HepG2 (cell line): ENCODE results near the gene TUBB4B. TPM values are rescaled to one million over a fixed set of nuclear protein-coding genes. Genes with fewer than 3 reads are reported as not detected.

ENCODE experiments used
- BORCS8-MEF2B ChIP-seq: sonication (generic); formaldehyde crosslinking; IDR thresholded peaks from 2 replicates; pipeline ENCODE4 v1.8.0; 2022; ENCODE audit warnings: mild to moderate bottlenecking, missing genetic modification reagents
- DBP ChIP-seq: sonication (generic); formaldehyde crosslinking; IDR thresholded peaks from 2 replicates; pipeline ENCODE4 v1.4.0; 2020; ENCODE audit warnings: missing genetic modification reagents; ENCODE audit errors: not compliant biosample characterization
- DMTF1 ChIP-seq: sonication (generic); formaldehyde crosslinking; IDR thresholded peaks from 2 replicates; pipeline ENCODE4 v1.4.0; 2020; ENCODE audit warnings: mild to moderate bottlenecking, missing genetic modification reagents
- EED ChIP-seq: sonication (generic); formaldehyde crosslinking; IDR thresholded peaks from 2 replicates; pipeline ENCODE4 v1.5.0; 2020; ENCODE audit warnings: mild to moderate bottlenecking, missing genetic modification reagents
- FLYWCH1 ChIP-seq: sonication (generic); formaldehyde crosslinking; IDR thresholded peaks from 2 replicates; pipeline ENCODE4 v1.8.1; 2023; ENCODE audit warnings: mild to moderate bottlenecking, missing genetic modification reagents
- FOXC1 ChIP-seq: sonication (generic); formaldehyde crosslinking; IDR thresholded peaks from 2 replicates; pipeline ENCODE4 v1.8.0; 2022; ENCODE audit warnings: mild to moderate bottlenecking, missing genetic modification reagents, borderline replicate concordance
- GMEB1 ChIP-seq: sonication (generic); formaldehyde crosslinking; IDR thresholded peaks from 2 replicates; pipeline ENCODE4 v1.5.1; 2020; ENCODE audit warnings: missing genetic modification reagents, mild to moderate bottlenecking, borderline replicate concordance
- RARG ChIP-seq: sonication (generic); formaldehyde crosslinking; IDR thresholded peaks from 2 replicates; pipeline ENCODE4 v1.4.0; 2020; ENCODE audit warnings: low read depth, mild to moderate bottlenecking, missing genetic modification reagents
- RNF219 ChIP-seq: sonication (generic); formaldehyde crosslinking; IDR thresholded peaks from 2 replicates; pipeline ENCODE4 v1.5.0; 2020; ENCODE audit warnings: mild to moderate bottlenecking, missing genetic modification reagents
- SOX13 ChIP-seq, 3 experiments: fragments of 450-650 bp in 1 of 3; sonication (generic) in 1 of 3; formaldehyde crosslinking in 1 of 3; IDR thresholded peaks in 2 of 3; conservative IDR thresholded peaks in 1 of 3; 2 replicates each; pipeline versions ENCODE4 v1.5.0 to v1.6.1; 2016 to 2020; ENCODE audit warnings: antibody characterized with exemption in 1 of 3, mild to moderate bottlenecking in 1 of 3, missing compliant biosample characterization in 1 of 3, missing genetic modification reagents in 1 of 3, moderate library complexity in 1 of 3
- YEATS4 ChIP-seq: sonication (generic); formaldehyde crosslinking; IDR thresholded peaks from 2 replicates; pipeline ENCODE4 v1.4.0; 2020; ENCODE audit warnings: missing genetic modification reagents, borderline replicate concordance
- ZBTB44 ChIP-seq: sonication (generic); formaldehyde crosslinking; IDR thresholded peaks from 2 replicates; pipeline ENCODE4 v1.4.0; 2020; ENCODE audit warnings: missing genetic modification reagents
- ZGPAT ChIP-seq: IDR thresholded peaks from 2 replicates; pipeline ENCODE4 v1.6.1; 2016; ENCODE audit warnings: mild to moderate bottlenecking
- ZNF556 ChIP-seq: sonication (generic); formaldehyde crosslinking; IDR thresholded peaks from 2 replicates; pipeline ENCODE4 v1.4.0; 2020; ENCODE audit warnings: mild to moderate bottlenecking, missing genetic modification reagents, borderline replicate concordance
- polyA plus RNA-seq, 8 experiments: library from polyadenylated mRNA; depleted of rRNA in 3 of 8; stranded (reverse) in 7 of 8; unstranded in 1 of 8; fragments of >200 nt; fragmentation: Illumina TruSeq in 4 of 8; extraction: Trizol in 4 of 8; gene quantifications; 2 replicates each; pipeline versions ENCODE4 v1.2.1 to v1.2.3, GENCODE V29; 2011 to 2016; ENCODE audit warnings: low read depth in 4 of 8, missing spikeins in 1 of 8, mixed read lengths in 1 of 8; ENCODE audit not compliant: insufficient read depth in 1 of 8
- total RNA-seq, 5 experiments: library from RNA; depleted of rRNA; stranded (reverse); fragments of >200 nt; fragmentation: Illumina TruSeq; extraction: Trizol; gene quantifications; 2 replicates each; pipeline ENCODE4 v1.2.3, GENCODE V29; 2016; ENCODE audit warnings: low read depth in 1 of 5

Gene TUBB4B
- total and polyA plus RNA-seq, 2 of the 13 experiments (the other 11 are each of a cell fraction or from before 2014, with no cell fraction given), result 182 to 412 TPM

- no peak for TF ChIP-seq DMTF1
- no peak for TF ChIP-seq FLYWCH1 (CRISPR knock-in tag)
- TF ChIP-seq GMEB1, result peak; percentile 40; the same call in 1 of the 2 replicates
- TF ChIP-seq SOX13 (IDR thresholded peaks at IDR 0.05), result no peak
- TF ChIP-seq SOX13 (CRISPR knock-in tag; conservative IDR thresholded peaks at IDR 0.05 in 1 of 2, IDR thresholded peaks at IDR 0.05 in 1 of 2), result 0 out of 4 replicates have a peak, but pooled peaks of 1 of the 2 experiments have one; percentile 22
- no peak for TF ChIP-seq ZBTB44 (CRISPR knock-in tag)
- TF ChIP-seq FOXC1 (CRISPR knock-in tag), result 0 out of 2 replicates have a peak, but pooled peaks have one; percentile 57
- TF ChIP-seq RARG, result no peak
- TF ChIP-seq RNF219 (CRISPR knock-in tag), result no peak
- no peak for TF ChIP-seq ZGPAT (CRISPR knock-in tag)
- TF ChIP-seq DBP (CRISPR knock-in tag), result no peak
- peak; percentile 58 for TF ChIP-seq BORCS8-MEF2B (CRISPR knock-in tag)
- TF ChIP-seq ZNF556 (CRISPR knock-in tag), result peak; percentile 10; the same call in 1 of the 2 replicates
- peak; percentile 71; the same call in 1 of the 2 replicates for TF ChIP-seq YEATS4 (CRISPR knock-in tag)
- no peak for TF ChIP-seq EED (CRISPR knock-in tag)
Measured at GRCh38 chr9:137217276-137218211, 23.5 kb upstream of the TUBB4B start (continued).
